ENCODE data around the gene LAMA2.

DNA sequence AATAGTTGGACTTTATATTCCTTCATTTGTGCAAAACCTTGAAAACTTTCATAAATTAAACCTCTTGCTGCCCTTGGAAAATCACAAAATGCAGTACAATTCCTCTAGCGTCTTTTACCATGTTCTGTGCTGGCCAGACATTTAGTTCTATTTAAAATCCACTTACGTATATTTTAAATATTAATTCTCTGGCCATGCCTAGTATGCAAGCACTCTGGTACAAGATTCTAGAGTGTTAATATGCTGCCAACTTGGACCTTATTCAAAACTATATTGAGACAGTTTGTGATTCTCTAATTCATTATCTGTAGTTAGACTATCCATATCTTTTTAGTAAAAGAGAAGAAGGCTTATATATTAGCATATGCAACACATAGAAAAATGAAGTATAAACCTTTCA is 498.9 kb downstream of the LAMA2 start:
- no peak for TF ChIP-seq TAF1 (IDR thresholded peaks at IDR 0.05; ENCODE audit: borderline replicate concordance, insufficient read depth, low read length)
- no peak for TF ChIP-seq FOXP2 (optimal IDR thresholded peaks at IDR 0.05; ENCODE audit: borderline replicate concordance, extremely low read depth, extremely low read length, insufficient read depth)
- TF ChIP-seq POLR2AphosphoS5 (IDR thresholded peaks at IDR 0.05; ENCODE audit: low read depth, low read length): no peak
- TF ChIP-seq SIN3A (IDR thresholded peaks at IDR 0.05; ENCODE audit: borderline replicate concordance, insufficient read depth, low read length): no peak
- no peak for TF ChIP-seq REST (IDR thresholded peaks at IDR 0.05; ENCODE audit: insufficient read depth in 1 of 2, low read depth in 2 of 2, low read length in 2 of 2)

Data from PFSK-1 (cell line).